CD14-positive monocyte (primary cell): ENCODE results near the gene MYO15B. TPM values are rescaled to one million over a fixed set of nuclear protein-coding genes. Genes with fewer than 3 reads are reported as not detected.

Experiments used
- DNase-seq, 3 donors: peaks; one replicate each; pipeline ENCODE4 v3.0.0-alpha.2; 2011 to 2022
- H2AFZ ChIP-seq: 2 replicates; pipeline ENCODE4 v1.6.0; 2012; ENCODE audit warnings: mild to moderate bottlenecking, low read depth, low read length, inconsistent platforms; ENCODE audit not compliant: insufficient read depth, poor library complexity, severe bottlenecking
- H3K27ac ChIP-seq, 2 donors: 1 replicate in 1 of 2; 2 replicates in 1 of 2; pipeline ENCODE4 v1.5.1; 2012 to 2013; ENCODE audit warnings: low read length in 2 of 2, control low read depth in 1 of 2, inconsistent platforms in 1 of 2, low read depth in 1 of 2, mild to moderate bottlenecking in 1 of 2
- H3K27me3 ChIP-seq, 2 donors: one replicate each; pipeline versions ENCODE4 v1.6.0 to v1.6.1; 2011 to 2013; ENCODE audit warnings: low read length in 2 of 2; ENCODE audit not compliant: control insufficient read depth in 2 of 2, insufficient read depth in 2 of 2
- H3K36me3 ChIP-seq, 2 donors: replicated peaks in 1 of 2; 1 replicate in 1 of 2; 2 replicates in 1 of 2; pipeline versions ENCODE4 v1.5.1 to v1.6.1; 2012 to 2013; ENCODE audit warnings: low read length in 2 of 2, control low read depth in 1 of 2, inconsistent platforms in 1 of 2, mild to moderate bottlenecking in 1 of 2; ENCODE audit not compliant: insufficient read depth in 2 of 2, control insufficient read depth in 1 of 2
- H3K4me1 ChIP-seq, 2 donors: 1 replicate in 1 of 2; 2 replicates in 1 of 2; pipeline versions ENCODE4 v1.5.1 to v1.6.1; 2012 to 2013; ENCODE audit warnings: low read length in 2 of 2, control low read depth in 1 of 2, inconsistent platforms in 1 of 2, mild to moderate bottlenecking in 1 of 2, moderate library complexity in 1 of 2; ENCODE audit not compliant: insufficient read depth in 2 of 2, control insufficient read depth in 1 of 2
- H3K4me2 ChIP-seq: replicated peaks from 2 replicates; pipeline ENCODE3; 2012; ENCODE audit warnings: low read length, moderate library complexity, mild to moderate bottlenecking; ENCODE audit not compliant: poor library complexity, severe bottlenecking; ENCODE audit errors: extremely low read depth
- H3K4me3 ChIP-seq, 3 experiments: fragments of 200-600 bp in 1 of 3; sonication (generic) in 1 of 3; replicated peaks in 1 of 3; 1 replicate in 2 of 3; 2 replicates in 1 of 3; pipeline ENCODE4 v1.5.1; 2011 to 2013; ENCODE audit warnings: low read length in 3 of 3, mild to moderate bottlenecking in 3 of 3, control low read depth in 2 of 3, low read depth in 2 of 3, inconsistent platforms in 1 of 3, moderate library complexity in 1 of 3
- H3K79me2 ChIP-seq: 2 replicates; pipeline ENCODE4 v1.6.0; 2012; ENCODE audit warnings: mild to moderate bottlenecking, control low read depth, inconsistent platforms, low read length, moderate library complexity; ENCODE audit not compliant: insufficient read depth
- H3K9ac ChIP-seq: 2 replicates; pipeline ENCODE4 v1.6.0; 2017; ENCODE audit warnings: low read length, mild to moderate bottlenecking; ENCODE audit not compliant: insufficient read depth, poor library complexity, severe bottlenecking
- H3K9me3 ChIP-seq, 2 donors: replicated peaks in 1 of 2; 1 replicate in 1 of 2; 2 replicates in 1 of 2; pipeline versions ENCODE4 v1.5.1 to v1.6.1; 2012 to 2013; ENCODE audit warnings: low read length in 2 of 2, control low read depth in 1 of 2; ENCODE audit not compliant: control insufficient read depth in 1 of 2, insufficient read depth in 1 of 2
- H4K20me1 ChIP-seq: 2 replicates; pipeline ENCODE4 v1.6.0; 2012; ENCODE audit warnings: mild to moderate bottlenecking, low read length, control low read depth, moderate library complexity; ENCODE audit not compliant: insufficient read depth
- H3K27ac Mint-ChIP-seq, 7 donors: one replicate each; pipeline ENCODE4 v1.8.0; 2020; ENCODE audit warnings: mild to moderate bottlenecking in 7 of 7, mixed read lengths in 7 of 7, moderate library complexity in 6 of 7, inconsistent platforms in 2 of 7
- H3K27me3 Mint-ChIP-seq, 3 donors: one replicate each; pipeline ENCODE4 v1.8.0; 2021 to 2022; ENCODE audit warnings: low read depth in 3 of 3, mild to moderate bottlenecking in 3 of 3, mixed read lengths in 3 of 3, moderate library complexity in 3 of 3, inconsistent platforms in 1 of 3
- H3K36me3 Mint-ChIP-seq, 2 donors: one replicate each; pipeline ENCODE4 v1.8.0; 2020; ENCODE audit warnings: mixed read lengths in 2 of 2, inconsistent platforms in 1 of 2, mild to moderate bottlenecking in 1 of 2
- H3K4me1 Mint-ChIP-seq: one replicate; pipeline ENCODE4 v1.8.0; 2020; ENCODE audit warnings: mild to moderate bottlenecking, mixed read lengths
- H3K4me3 Mint-ChIP-seq, 2 donors: one replicate each; pipeline ENCODE4 v1.8.0; 2020; ENCODE audit warnings: mild to moderate bottlenecking in 2 of 2, mixed read lengths in 2 of 2, moderate library complexity in 1 of 2
- H3K9me3 Mint-ChIP-seq, 7 donors: one replicate each; pipeline ENCODE4 v1.8.0; 2020 to 2022; ENCODE audit warnings: mixed read lengths in 7 of 7, mild to moderate bottlenecking in 6 of 7, moderate library complexity in 6 of 7, inconsistent platforms in 2 of 7
- WGBS: methylation state at CpG from one replicate; pipeline ENCODE4 v1.1.5; 2013; ENCODE audit warnings: missing lambda C conversion rate; ENCODE audit not compliant: insufficient coverage; 5-methylcytosine and 5-hydroxymethylcytosine counted together
- intact Hi-C, 2 donors: fragments of 100-400 bp; cut with micrococcal nuclease; formaldehyde crosslinking; loops; one replicate each; pipeline versions ENCODE4 v1.15.0 to v1.15.1; 2023
- polyA plus RNA-seq, 3 donors: library from polyadenylated mRNA; depleted of rRNA in 1 of 3; unstranded in 2 of 3; stranded (reverse) in 1 of 3; fragments of 300-500 nt in 2 of 3; fragments of >200 nt in 1 of 3; fragmentation: Illumina TruSeq in 2 of 3; gene quantifications; 1 replicate in 2 of 3; 2 replicates in 1 of 3; pipeline ENCODE4 v1.2.3, GENCODE V29; 2012 to 2021
- TF ChIP-seq, protein P1 (sequence below): fragments of 200-600 bp; IDR thresholded peaks from one replicate; pipeline ENCODE4 v1.8.0; 2022; ENCODE audit warnings: antibody characterized with exemption, mild to moderate bottlenecking

The MYO15B gene
- polyA plus RNA-seq, 3 donors: 0.17 to 596 (median 0.62) TPM

DNA sequence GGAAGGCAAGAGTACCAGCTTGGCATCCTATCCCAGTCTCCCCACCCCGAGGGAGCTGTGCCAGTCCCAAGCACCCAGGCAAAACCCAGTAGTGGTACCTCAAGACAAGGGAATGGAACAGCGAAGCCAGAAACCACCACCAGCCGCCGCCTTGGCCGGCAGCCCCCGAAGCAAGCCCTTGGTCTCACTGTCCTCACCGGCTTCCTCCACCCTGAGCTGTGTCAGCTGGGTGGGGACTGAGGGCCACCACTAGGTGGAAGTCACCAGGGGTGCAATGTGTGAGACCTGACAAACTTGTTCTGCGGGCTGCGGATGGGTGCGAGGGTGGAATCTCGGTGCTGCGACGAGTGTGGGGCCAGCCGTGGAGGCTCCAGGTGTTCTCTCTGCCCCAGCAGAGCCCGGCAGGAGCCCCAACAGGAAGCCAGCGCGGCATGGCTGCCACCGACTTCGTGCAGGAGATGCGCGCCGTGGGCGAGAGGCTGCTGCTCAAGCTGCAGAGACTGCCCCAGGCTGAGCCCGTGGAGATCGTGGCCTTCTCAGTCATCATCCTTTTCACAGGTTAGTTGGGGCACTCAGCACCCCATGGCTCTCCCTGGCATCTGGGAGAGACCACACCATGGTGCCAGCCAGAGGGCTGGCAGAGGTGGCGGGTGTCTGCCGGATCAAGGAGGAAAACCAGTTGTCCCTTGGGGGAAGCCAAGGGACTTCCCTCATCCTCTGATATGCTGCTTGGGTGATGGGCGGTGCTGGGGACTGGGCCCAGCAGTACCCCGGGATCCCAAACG, 52.4 kb downstream of the MYO15B start:
- TF ChIP-seq, protein P1, sequence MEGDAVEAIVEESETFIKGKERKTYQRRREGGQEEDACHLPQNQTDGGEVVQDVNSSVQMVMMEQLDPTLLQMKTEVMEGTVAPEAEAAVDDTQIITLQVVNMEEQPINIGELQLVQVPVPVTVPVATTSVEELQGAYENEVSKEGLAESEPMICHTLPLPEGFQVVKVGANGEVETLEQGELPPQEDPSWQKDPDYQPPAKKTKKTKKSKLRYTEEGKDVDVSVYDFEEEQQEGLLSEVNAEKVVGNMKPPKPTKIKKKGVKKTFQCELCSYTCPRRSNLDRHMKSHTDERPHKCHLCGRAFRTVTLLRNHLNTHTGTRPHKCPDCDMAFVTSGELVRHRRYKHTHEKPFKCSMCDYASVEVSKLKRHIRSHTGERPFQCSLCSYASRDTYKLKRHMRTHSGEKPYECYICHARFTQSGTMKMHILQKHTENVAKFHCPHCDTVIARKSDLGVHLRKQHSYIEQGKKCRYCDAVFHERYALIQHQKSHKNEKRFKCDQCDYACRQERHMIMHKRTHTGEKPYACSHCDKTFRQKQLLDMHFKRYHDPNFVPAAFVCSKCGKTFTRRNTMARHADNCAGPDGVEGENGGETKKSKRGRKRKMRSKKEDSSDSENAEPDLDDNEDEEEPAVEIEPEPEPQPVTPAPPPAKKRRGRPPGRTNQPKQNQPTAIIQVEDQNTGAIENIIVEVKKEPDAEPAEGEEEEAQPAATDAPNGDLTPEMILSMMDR: no peak
- no peak overlapping the region for H3K27ac ChIP-seq
- H3K4me2 ChIP-seq: no peak overlapping the region
- Mint-ChIP-seq H3K27ac (no peak overlapping the region), H3K27me3 (peaks cover 0 to 2% (median 0%) of the 10 kb centered on the region in 3 donors), H3K4me3 (no peak overlapping the region), H3K9me3 (peaks cover 0 to 2% (median 0%) of the 10 kb centered on the region in 7 donors), H3K36me3 (peaks cover 22 to 40% of the 10 kb centered on the region in 2 donors), H3K4me1 (peaks cover 8% of the 10 kb centered on the region)
- H3K27me3 ChIP-seq: no peaks in the 10 kb centered on the region
- DNase-seq: no peak
- H4K20me1 ChIP-seq: no peaks in the 10 kb centered on the region
- 94% methylated on average over 29 of the region's 30 CpGs for WGBS
- no peaks in the 10 kb centered on the region for H3K79me2 ChIP-seq
- no peak overlapping the region for H3K4me3 ChIP-seq
- H3K9ac ChIP-seq: no peak overlapping the region
- no peak overlapping the region for H2AFZ ChIP-seq
- intact Hi-C loops: no loop called here
- no peaks in the 10 kb centered on the region for H3K9me3 ChIP-seq
- peaks cover 14 to 44% of the 10 kb centered on the region in 2 donors for H3K36me3 ChIP-seq
- peaks cover 0 to 5% of the 10 kb centered on the region in 2 donors for H3K4me1 ChIP-seq

DNA sequence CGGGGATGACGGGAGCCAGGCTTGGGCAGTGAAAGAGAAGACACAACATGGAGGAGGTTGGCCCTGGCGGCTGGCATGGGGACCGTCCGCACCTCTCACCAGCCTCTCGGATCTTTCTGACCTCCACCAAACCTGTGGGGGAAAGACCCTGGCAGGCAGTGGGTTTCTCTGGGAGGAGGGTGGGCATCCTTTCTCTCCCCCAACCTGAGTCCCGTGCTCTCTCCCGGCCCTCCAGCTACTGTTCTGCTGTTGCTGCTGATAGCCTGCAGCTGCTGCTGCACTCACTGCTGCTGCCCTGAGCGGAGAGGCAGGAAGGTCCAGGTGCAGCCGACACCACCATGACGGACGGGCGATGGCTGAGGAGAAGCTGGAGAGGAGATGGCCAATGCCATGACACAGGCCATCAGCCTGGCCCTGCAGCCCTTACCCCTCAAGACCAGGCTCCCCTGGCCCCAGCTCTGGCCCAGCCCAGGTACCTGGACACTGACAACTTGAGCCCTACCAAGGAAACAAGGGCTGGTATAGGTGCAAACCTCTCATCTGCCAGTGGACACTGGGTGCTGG, 53.0 kb downstream of the MYO15B start:
- TF ChIP-seq, protein P1: no peak
- Histone ChIP-seq H3K9me3 (no peaks in the 10 kb centered on the region), H3K79me2 (no peaks in the 10 kb centered on the region), H3K4me2 (no peak overlapping the region), H3K36me3 (peaks cover 14 to 44% of the 10 kb centered on the region in 2 donors), H2AFZ (no peak overlapping the region), H3K4me1 (peaks cover 3 to 8% of the 10 kb centered on the region in 2 donors), H3K9ac (no peak overlapping the region), H3K27ac (no peak overlapping the region), H3K4me3 (no peak overlapping the region), H4K20me1 (no peaks in the 10 kb centered on the region), H3K27me3 (no peaks in the 10 kb centered on the region)
- Mint-ChIP-seq H3K36me3 (peaks cover 23 to 45% of the 10 kb centered on the region in 2 donors), H3K4me3 (no peak overlapping the region), H3K4me1 (peaks cover 10% of the 10 kb centered on the region), H3K27ac (no peak overlapping the region), H3K27me3 (peaks cover 0 to 2% (median 0%) of the 10 kb centered on the region in 3 donors), H3K9me3 (peaks cover 0 to 2% (median 0%) of the 10 kb centered on the region in 7 donors)
- no peak for DNase-seq
- WGBS: 97% methylated on average over 7 of the region's 13 CpGs
- intact Hi-C loops: no loop called here
